Measurements from ENCODE around the gene RAB17.

The RAB17 gene

DNA sequence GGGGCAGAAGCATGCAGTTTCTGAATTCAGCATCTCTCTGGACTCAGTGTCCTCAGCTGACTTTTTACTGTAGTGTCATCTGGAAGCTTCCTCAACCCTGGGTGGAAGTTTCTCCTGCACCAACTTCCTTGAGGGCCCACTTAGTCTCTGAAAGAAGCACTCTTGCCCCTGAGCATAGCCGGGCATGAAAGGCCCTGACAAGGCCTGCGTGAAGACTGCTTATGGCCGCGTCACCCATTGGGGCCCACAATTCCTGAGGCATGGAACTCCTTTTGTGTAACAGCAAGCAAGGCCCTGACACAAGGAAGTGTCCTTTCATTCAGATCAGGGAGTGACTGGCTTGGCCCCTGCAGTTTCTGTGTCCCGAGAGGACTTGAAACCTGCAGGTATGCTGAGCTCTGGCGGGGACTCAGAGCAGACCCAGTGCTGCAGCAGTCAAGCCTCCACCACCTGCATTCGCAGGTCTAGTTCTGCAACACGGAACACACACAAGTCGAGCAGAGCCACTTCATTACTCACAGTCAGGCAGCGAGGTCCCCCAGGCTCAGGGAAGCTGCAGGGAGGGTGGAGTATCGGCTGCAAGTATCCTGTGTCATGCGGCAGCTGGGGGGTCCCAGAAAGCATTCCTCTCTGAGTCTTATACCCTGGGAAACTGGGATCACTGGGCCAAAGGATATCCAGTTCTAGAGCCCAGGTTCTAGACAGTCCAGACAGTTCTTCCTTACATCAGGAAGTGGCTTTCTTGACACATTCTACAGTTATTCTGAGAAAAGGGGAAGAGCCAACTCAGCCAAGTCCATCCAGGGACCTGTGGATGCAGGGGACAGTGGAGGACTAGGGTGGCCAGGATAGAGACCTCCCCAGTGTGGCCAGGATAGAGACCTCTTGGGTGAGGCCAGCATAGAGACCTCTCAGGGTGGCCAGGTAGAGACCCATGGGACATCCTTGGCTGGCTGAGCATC is 59.8 kb downstream of the RAB17 start:
- no peak overlapping the region for H3K4me3 ChIP-seq (ENCODE audit: low read depth in 1 of 5, low read length in 5 of 5)
- H3K36me3 ChIP-seq (ENCODE audit: control insufficient read depth in 5 of 5, insufficient read depth in 5 of 5, low read length in 5 of 5): no peaks in the 10 kb centered on the region
- H3K4me1 ChIP-seq (ENCODE audit: control insufficient read depth in 5 of 5, insufficient read depth in 5 of 5, low read length in 5 of 5): peaks cover 0 to 8% (median 7%) of the 10 kb centered on the region in 5 donors
- H3K9me3 ChIP-seq (ENCODE audit: control insufficient read depth in 5 of 5, low read length in 5 of 5): no peaks in the 10 kb centered on the region
- no peak overlapping the region for H3K27ac ChIP-seq (ENCODE audit: low read depth, low read length)
- H3K9ac ChIP-seq (ENCODE audit: low read length in 5 of 5): no peak overlapping the region
- no peaks in the 10 kb centered on the region for H3K27me3 ChIP-seq (ENCODE audit: control insufficient read depth in 5 of 5, insufficient read depth in 4 of 5, low read length in 5 of 5)

DNA sequence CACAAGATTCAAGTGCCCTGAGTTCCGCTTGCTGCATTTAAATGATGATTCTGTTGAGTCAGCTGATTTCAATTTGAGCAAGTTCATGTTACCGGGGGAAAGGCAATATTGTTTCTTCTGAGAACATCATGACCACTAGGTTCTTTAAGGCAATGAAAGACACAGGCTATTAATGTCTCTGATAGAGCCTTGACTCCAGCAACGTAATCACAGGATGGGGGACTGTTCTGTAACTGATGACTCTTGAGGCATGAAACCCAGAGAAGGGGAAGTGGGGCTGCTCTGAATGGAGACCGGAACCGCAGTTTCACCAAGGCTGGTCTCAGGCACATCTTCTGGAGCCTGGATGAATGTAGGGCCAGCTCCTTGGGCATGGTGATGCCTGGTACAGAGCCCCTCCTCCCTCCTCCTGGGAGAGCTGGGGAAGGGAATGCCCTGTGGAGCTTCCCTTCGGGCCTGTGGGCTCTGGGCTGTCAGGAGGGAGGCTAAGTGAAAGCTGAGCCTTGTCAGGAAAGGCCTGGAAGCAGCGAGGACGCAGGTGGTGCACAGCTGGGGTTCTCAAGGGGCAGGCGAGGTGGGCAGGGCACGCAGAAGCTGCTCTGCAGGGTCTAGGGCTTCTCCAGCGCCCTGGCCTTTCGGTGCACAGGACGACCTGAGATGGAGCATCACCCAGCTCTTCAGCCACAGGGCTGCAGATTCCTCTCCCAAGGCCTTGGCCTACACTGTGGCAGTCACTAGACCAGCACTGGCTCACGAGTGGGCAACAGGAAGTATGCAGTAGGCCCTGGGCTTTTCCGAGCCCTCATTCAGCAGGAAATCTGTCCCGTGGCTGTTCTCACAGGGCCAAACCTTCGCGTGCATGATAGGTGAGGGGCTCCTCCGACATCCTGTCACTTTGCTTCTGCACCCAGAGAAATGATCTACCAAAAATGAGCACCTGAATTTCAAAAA is 60.8 kb downstream of the RAB17 start:
- Histone ChIP-seq H3K27ac (ENCODE audit: low read depth, low read length) (no peak overlapping the region), H3K4me1 (ENCODE audit: control insufficient read depth in 5 of 5, insufficient read depth in 5 of 5, low read length in 5 of 5) (peaks cover 0 to 8% (median 7%) of the 10 kb centered on the region in 5 donors)

DNA sequence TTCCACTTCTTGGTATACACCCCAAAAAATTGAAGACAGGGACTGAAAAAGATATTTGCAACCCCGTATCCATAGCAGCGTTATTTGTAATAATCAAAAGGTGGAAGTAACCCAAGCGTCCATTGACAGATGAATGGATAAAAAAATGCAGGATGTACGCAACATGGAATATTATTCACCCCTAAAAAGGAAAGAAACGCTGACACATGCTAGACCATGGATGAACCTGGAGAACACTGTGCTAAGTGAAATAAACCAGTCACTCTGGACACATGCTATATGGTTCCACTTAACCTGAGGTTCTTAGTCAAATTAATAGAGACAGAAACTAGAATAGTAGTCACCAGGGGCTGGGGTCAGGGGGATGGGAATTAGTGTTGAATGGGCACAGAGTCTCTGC is 62.8 kb downstream of the RAB17 start:
- no peaks in the 10 kb centered on the region for H3K27me3 ChIP-seq (ENCODE audit: control insufficient read depth in 5 of 5, insufficient read depth in 4 of 5, low read length in 5 of 5)
- H3K9ac ChIP-seq (ENCODE audit: low read length in 5 of 5): no peak overlapping the region
- H3K4me3 ChIP-seq (ENCODE audit: low read depth in 1 of 5, low read length in 5 of 5): no peak overlapping the region
- H3K27ac ChIP-seq (ENCODE audit: low read depth, low read length): no peak overlapping the region
- peaks cover 0 to 8% (median 7%) of the 10 kb centered on the region in 5 donors for H3K4me1 ChIP-seq (ENCODE audit: control insufficient read depth in 5 of 5, insufficient read depth in 5 of 5, low read length in 5 of 5)
- no peaks in the 10 kb centered on the region for H3K36me3 ChIP-seq (ENCODE audit: control insufficient read depth in 5 of 5, insufficient read depth in 5 of 5, low read length in 5 of 5)
- no peaks in the 10 kb centered on the region for H3K9me3 ChIP-seq (ENCODE audit: control insufficient read depth in 5 of 5, low read length in 5 of 5)

More for the DNA sequence above, 60.8 kb downstream of the RAB17 start:
- no peak overlapping the region for H3K4me3 ChIP-seq (ENCODE audit: low read depth in 1 of 5, low read length in 5 of 5)
- H3K9me3 ChIP-seq (ENCODE audit: control insufficient read depth in 5 of 5, low read length in 5 of 5): no peaks in the 10 kb centered on the region
- H3K36me3 ChIP-seq (ENCODE audit: control insufficient read depth in 5 of 5, insufficient read depth in 5 of 5, low read length in 5 of 5): no peaks in the 10 kb centered on the region
- H3K27me3 ChIP-seq (ENCODE audit: control insufficient read depth in 5 of 5, insufficient read depth in 4 of 5, low read length in 5 of 5): no peaks in the 10 kb centered on the region
- no peak overlapping the region for H3K9ac ChIP-seq (ENCODE audit: low read length in 5 of 5)

DNA sequence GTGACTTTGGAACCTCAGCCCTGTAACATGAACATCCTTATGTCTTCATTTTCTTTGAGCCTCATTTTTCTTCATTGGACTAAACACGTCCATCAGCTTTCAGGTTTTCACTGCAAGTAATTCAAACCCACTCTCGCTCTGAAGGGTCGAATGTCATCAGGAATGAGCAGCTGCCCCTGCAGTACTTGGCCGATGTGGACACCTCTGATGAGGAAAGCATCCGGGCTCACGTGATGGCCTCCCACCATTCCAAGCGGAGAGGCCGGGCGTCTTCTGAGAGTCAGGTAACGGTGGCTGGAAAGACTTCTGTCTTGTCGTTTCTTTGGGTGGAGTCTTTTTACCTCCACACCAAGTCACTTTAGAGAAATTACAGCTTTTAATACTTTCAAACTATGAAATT is 63.3 kb downstream of the RAB17 start:
- Histone ChIP-seq H3K27me3 (ENCODE audit: control insufficient read depth in 5 of 5, insufficient read depth in 4 of 5, low read length in 5 of 5) (no peaks in the 10 kb centered on the region), H3K9me3 (ENCODE audit: control insufficient read depth in 5 of 5, low read length in 5 of 5) (no peaks in the 10 kb centered on the region), H3K36me3 (ENCODE audit: control insufficient read depth in 5 of 5, insufficient read depth in 5 of 5, low read length in 5 of 5) (no peaks in the 10 kb centered on the region), H3K4me3 (ENCODE audit: low read depth in 1 of 5, low read length in 5 of 5) (no peak overlapping the region), H3K4me1 (ENCODE audit: control insufficient read depth in 5 of 5, insufficient read depth in 5 of 5, low read length in 5 of 5) (peaks cover 0 to 8% (median 7%) of the 10 kb centered on the region in 5 donors), H3K27ac (ENCODE audit: low read depth, low read length) (no peak overlapping the region), H3K9ac (ENCODE audit: low read length in 5 of 5) (no peak overlapping the region)

DNA sequence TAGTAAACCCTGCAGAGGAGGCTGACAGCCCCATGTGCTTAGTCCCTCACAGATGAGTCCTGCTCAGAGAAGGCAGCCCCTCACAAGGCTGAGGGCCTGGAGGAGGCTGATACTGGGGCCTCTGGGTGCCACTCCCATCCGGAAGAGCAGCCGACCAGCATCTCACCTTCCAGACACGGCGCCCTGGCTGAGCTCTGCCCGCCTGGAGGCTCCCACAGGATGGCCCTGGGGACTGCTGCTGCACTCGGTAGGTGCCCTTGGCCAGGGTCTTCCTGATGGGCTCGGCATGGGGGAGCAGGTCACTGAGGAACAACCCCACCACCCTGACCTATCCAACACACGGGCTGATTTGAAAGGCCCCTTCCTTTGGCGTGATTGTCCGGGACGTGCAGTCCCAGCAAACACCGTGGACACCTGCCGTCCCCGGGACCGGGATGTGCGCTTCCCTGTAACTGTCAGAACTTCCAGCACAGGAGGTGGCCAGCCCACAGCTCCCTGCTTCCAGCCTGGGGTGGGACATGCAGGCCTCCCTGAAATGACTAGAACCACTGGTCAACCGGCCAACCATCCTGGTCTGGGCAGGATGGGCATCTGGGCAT is 64.9 kb downstream of the RAB17 start:
- no peaks in the 10 kb centered on the region for H3K27me3 ChIP-seq (ENCODE audit: control insufficient read depth in 5 of 5, insufficient read depth in 4 of 5, low read length in 5 of 5)
- no peaks in the 10 kb centered on the region for H3K9me3 ChIP-seq (ENCODE audit: control insufficient read depth in 5 of 5, low read length in 5 of 5)
- H3K9ac ChIP-seq (ENCODE audit: low read length in 5 of 5): no peak overlapping the region
- H3K4me1 ChIP-seq (ENCODE audit: control insufficient read depth in 5 of 5, insufficient read depth in 5 of 5, low read length in 5 of 5): peaks cover 0 to 8% (median 7%) of the 10 kb centered on the region in 5 donors
- H3K4me3 ChIP-seq (ENCODE audit: low read depth in 1 of 5, low read length in 5 of 5): no peak overlapping the region
- no peaks in the 10 kb centered on the region for H3K36me3 ChIP-seq (ENCODE audit: control insufficient read depth in 5 of 5, insufficient read depth in 5 of 5, low read length in 5 of 5)
- no peak overlapping the region for H3K27ac ChIP-seq (ENCODE audit: low read depth, low read length)

DNA sequence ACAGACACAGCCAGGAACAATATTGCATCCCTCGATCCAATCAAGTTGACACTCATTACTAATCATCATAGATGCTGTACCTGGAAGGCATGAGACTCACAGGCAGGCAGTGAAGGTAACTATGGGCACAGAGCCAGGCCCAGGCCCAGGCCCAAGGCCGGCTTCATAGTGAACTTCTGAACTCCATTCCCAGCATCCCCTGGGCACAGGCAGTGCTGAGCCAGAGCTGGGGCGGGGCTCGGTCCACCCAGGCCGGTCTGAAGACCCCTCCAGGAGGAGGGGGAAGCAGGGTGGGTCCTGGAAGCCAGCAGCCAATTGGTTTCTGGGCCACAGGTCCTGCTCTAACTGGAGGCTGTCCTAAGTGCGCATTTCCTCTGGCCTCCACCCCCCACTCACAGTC is 65.9 kb downstream of the RAB17 start:
- no peak overlapping the region for H3K27ac ChIP-seq (ENCODE audit: low read depth, low read length)
- no peak overlapping the region for H3K9ac ChIP-seq (ENCODE audit: low read length in 5 of 5)
- H3K4me1 ChIP-seq (ENCODE audit: control insufficient read depth in 5 of 5, insufficient read depth in 5 of 5, low read length in 5 of 5): peaks cover 0 to 8% (median 7%) of the 10 kb centered on the region in 5 donors
- H3K4me3 ChIP-seq (ENCODE audit: low read depth in 1 of 5, low read length in 5 of 5): no peak overlapping the region
- no peaks in the 10 kb centered on the region for H3K9me3 ChIP-seq (ENCODE audit: control insufficient read depth in 5 of 5, low read length in 5 of 5)
- H3K27me3 ChIP-seq (ENCODE audit: control insufficient read depth in 5 of 5, insufficient read depth in 4 of 5, low read length in 5 of 5): no peaks in the 10 kb centered on the region
- H3K36me3 ChIP-seq (ENCODE audit: control insufficient read depth in 5 of 5, insufficient read depth in 5 of 5, low read length in 5 of 5): no peaks in the 10 kb centered on the region
